ENCODE data around the gene FANCI. TPM values are rescaled to one million over a fixed set of nuclear protein-coding genes. Genes with fewer than 3 reads are reported as not detected.

FANCI gene
- total and polyA plus RNA-seq, 3 donors from 2014 or later: 45.0 to 63.6 (median 56.0) TPM

- no peaks in the 10 kb centered on the region for H3K4me1 ChIP-seq
- TF ChIP-seq POLR2A (IDR thresholded peaks at IDR 0.05) (no peak), CTCF (IDR thresholded peaks at IDR 0.05) (no peak)
- H3K27me3 ChIP-seq: no peaks in the 10 kb centered on the region
- no peaks in the 10 kb centered on the region for H3K36me3 ChIP-seq (ENCODE audit: low read depth, missing control alignments)
- no peak for DNase-seq
- intact Hi-C loops (cut with DNase I; ENCODE audit: low total_unique reads): no loop called here
- no peaks in the 10 kb centered on the region for H3K9me3 ChIP-seq
- WGBS, 2 donors: 93 to 97% methylated on average over 3 of the region's 3 CpGs
- no peak overlapping the region for H3K4me3 ChIP-seq
- no peak overlapping the region for H3K27ac ChIP-seq
Observed at GRCh38 chr15:89342840-89343239, 99.1 kb downstream of the FANCI start.

- Histone ChIP-seq H3K9me3 (no peaks in the 10 kb centered on the region), H3K27me3 (no peaks in the 10 kb centered on the region), H3K4me3 (no peak overlapping the region), H3K27ac (no peak overlapping the region), H3K36me3 (ENCODE audit: low read depth, missing control alignments) (no peaks in the 10 kb centered on the region), H3K4me1 (no peaks in the 10 kb centered on the region)
- intact Hi-C loops (cut with DNase I; ENCODE audit: low total_unique reads): no loop called here
- DNase-seq: no peak
- no peak for TF ChIP-seq POLR2A (IDR thresholded peaks at IDR 0.05)
- no peak for TF ChIP-seq CTCF (IDR thresholded peaks at IDR 0.05)
- WGBS, 2 donors: 92 to 94% methylated on average over 4 of the region's 4 CpGs
Observed at GRCh38 chr15:89345248-89345647, 101.5 kb downstream of the FANCI start.

- Histone ChIP-seq H3K4me1 (no peaks in the 10 kb centered on the region), H3K27me3 (no peaks in the 10 kb centered on the region), H3K4me3 (no peak overlapping the region), H3K9me3 (no peaks in the 10 kb centered on the region), H3K36me3 (ENCODE audit: low read depth, missing control alignments) (no peaks in the 10 kb centered on the region), H3K27ac (no peak overlapping the region)
- WGBS, 2 donors: 36 to 59% methylated on average over 7 to 10 of the region's 10 CpGs
- TF ChIP-seq POLR2A (IDR thresholded peaks at IDR 0.05): no peak
- no peak for TF ChIP-seq CTCF (IDR thresholded peaks at IDR 0.05)
- intact Hi-C loops (cut with DNase I; ENCODE audit: low total_unique reads): no loop called here
- no peak for DNase-seq
Observed at GRCh38 chr15:89346516-89347231, 102.9 kb downstream of the FANCI start.

GRCh38 chr15:89349206-89349558 is 105.4 kb downstream of the FANCI start:
- Histone ChIP-seq H3K36me3 (ENCODE audit: low read depth, missing control alignments) (no peaks in the 10 kb centered on the region), H3K27ac (no peak overlapping the region), H3K9me3 (no peaks in the 10 kb centered on the region), H3K4me3 (no peak overlapping the region), H3K4me1 (no peaks in the 10 kb centered on the region), H3K27me3 (no peaks in the 10 kb centered on the region)
- no peak for DNase-seq
- TF ChIP-seq POLR2A (IDR thresholded peaks at IDR 0.05) (no peak), CTCF (IDR thresholded peaks at IDR 0.05) (no peak)
- 66 to 76% methylated on average over 5 of the region's 5 CpGs for WGBS, 2 donors
- intact Hi-C loops (cut with DNase I; ENCODE audit: low total_unique reads): no loop called here

GRCh38 chr15:89352476-89352875 is 108.7 kb downstream of the FANCI start:
- H3K27me3 ChIP-seq: no peaks in the 10 kb centered on the region
- H3K27ac ChIP-seq: no peak overlapping the region
- TF ChIP-seq POLR2A (IDR thresholded peaks at IDR 0.05): no peak
- no peak for TF ChIP-seq CTCF (IDR thresholded peaks at IDR 0.05)
- H3K36me3 ChIP-seq (ENCODE audit: low read depth, missing control alignments): no peaks in the 10 kb centered on the region
- no peaks in the 10 kb centered on the region for H3K4me1 ChIP-seq
- WGBS, 2 donors: 54 to 75% methylated on average over 4 of the region's 4 CpGs
- no peak for DNase-seq
- no peak overlapping the region for H3K4me3 ChIP-seq
- intact Hi-C loops (cut with DNase I; ENCODE audit: low total_unique reads): no loop called here
- H3K9me3 ChIP-seq: no peaks in the 10 kb centered on the region
